HG03520 (cell line): ENCODE data around the gene PRSS56.
"Not testable (repeated sequence)": the region's sequence is repeated elsewhere in the genome, so short reads cannot be mapped to it uniquely, and the experiment has no call there.

Experiments used
- ATAC-seq: cut with Tn5 transposase; IDR thresholded peaks from one replicate; pipeline ENCODE4 v1.9.1; 2021; ENCODE audit warnings: mild to moderate bottlenecking, moderate library complexity; ENCODE audit not compliant: unreplicated experiment

PRSS56 gene

DNA sequence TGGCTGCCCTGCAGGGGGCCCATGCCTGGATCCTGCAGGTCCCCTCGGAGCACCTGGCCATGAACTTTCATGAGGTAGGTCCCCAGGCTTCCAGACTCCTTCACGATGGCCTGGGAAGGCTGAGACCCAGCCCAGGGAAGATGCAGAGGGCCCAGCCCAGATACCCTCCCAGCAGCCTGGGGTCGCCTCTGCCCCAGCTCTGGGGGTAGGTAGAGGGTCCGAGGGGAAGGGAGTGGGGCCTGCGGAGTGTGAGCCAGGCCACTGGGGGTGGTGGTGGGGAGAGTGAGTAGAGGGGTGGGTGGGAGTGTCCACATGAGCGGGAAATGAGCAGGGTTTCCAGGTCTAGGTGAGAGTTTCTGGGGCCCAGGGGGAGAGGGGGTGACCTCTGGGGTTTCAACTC lies 4.6 kb downstream of the PRSS56 start:
- ATAC-seq: no peak

DNA sequence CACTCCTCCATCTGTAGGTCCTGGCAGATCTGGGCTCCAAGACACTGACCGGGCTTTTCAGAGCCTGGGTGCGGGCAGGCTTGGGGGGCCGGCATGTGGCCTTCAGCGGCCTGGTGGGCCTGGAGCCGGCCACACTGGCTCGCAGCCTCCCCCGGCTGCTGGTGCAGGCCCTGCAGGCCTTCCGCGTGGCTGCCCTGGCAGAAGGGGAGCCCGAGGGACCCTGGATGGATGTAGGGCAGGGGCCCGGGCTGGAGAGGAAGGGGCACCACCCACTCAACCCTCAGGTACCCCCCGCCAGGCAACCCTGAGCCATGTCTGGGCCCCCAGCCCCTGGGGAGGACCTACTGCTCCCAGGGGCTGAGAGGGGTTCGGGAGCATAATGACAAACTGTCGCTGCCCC lies 5.0 kb downstream of the PRSS56 start:
- no peak for ATAC-seq

DNA sequence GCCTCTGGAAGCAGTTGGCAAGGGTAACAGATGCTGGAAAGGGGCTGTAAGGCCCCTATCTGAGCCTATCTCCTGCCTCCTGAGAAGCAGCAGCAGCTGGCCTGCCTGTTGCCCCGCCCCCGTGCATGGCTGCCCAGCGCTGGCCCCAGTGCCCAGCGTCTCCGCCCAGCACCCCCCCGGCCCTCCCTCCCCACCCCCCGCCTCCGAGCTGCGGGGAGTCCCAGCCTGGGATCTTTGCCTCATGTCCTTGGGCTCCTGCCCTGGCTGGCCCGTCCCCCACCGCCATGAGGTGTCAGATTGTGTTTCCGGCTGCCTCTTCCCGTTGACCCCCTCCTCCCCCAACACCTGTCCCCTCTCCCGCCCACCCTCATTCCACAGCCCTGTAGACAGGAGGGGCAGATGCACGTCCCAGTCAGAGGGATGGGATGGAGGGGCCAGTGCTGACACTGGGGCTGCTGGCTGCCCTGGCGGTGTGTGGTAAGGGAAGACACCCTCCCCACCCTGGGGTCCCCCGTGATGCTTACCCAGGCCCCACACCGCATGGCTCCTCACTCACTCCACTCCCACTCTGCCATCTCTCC lies 5.7 kb downstream of the PRSS56 start, which contains the start of gene CHRND:
Gene CHRND, plus strand, starts transcription at position 370 of the 581 bp plus-strand sequence. Its CDS starts 56 bp downstream, at position 426.
- ATAC-seq: no peak

DNA sequence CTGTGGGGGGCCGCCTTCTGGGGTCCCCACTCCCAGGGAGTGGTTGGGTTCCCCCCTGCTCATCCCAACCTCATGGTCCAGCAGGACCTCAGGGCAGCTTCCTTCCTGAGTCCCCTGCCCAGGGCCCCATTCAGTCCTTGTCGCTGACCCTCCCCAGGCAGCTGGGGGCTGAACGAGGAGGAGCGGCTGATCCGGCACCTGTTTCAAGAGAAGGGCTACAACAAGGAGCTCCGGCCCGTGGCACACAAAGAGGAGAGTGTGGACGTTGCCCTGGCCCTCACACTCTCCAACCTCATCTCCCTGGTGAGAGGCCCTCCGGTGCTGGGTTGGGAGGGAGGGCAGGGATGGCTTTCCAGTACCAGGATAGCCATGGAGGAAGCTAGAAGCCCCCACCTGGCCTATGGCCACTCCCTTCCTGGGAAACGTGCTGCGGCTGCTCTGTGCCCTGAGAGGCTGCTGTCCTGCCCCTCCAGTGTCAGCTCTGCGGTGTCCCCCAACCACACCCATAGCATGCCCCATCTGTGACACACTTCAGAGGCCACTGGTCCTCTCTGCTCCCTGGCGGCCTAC lies 6.3 kb downstream of the PRSS56 start:
- no peak for ATAC-seq

GRCh38 chr2:232527905-232528470 lies 7.8 kb downstream of the PRSS56 start:
- no peak for ATAC-seq

GRCh38 chr2:232528746-232529460 lies 8.7 kb downstream of the PRSS56 start:
- no peak for ATAC-seq

DNA sequence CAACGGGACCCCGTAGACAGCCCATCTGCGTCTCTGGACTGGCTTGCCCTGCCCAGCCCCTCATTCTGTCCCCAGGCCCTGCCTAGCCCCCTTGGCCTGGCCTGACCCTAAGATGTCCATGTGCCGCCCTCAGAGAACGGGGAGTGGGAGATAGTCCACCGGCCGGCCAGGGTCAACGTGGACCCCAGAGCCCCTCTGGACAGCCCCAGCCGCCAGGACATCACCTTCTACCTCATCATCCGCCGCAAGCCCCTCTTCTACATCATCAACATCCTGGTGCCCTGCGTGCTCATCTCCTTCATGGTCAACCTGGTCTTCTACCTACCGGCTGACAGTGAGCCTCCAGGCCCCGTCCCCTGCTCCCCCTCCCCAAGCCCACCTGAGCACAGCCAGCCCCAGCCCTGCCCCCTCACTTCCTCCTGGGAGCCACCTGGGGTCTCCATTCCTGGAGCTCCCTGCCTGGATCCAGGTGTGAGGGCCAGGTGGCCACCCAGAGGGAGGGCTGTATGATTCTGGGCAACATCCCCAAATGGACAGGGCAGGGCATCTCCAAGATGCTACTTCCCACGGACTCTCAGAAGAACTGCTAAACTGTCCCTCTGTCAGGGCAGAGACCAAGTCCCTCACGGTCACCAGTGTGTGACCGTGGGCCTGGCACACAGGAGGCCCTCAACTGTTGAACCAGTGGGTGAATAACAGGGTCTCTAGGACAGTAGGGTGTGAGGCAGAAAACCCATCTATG lies 9.8 kb downstream of the PRSS56 start:
- ATAC-seq: no peak

GRCh38 chr2:232530626-232531260 lies 10.6 kb downstream of the PRSS56 start:
- ATAC-seq: no peak

DNA sequence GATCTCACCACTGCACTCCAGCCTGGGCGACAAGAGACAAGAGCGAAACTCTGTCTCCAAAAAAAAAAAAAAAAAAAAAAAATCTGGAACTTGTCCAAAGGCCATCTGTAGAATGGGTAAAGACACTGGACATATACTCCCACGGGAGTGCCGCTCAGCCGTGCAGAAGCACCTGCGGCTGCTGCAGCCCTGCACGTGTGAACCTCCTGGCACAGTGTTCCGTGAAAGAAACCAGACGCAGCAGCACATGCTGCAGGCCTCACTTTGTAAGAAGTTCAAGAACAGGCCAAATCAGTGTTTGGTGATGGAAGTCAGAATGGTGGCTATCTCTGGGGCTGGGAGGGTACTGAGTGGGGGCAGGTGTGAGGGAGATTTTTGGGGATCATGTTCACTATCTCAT lies 12.2 kb downstream of the PRSS56 start:
- ATAC-seq: no peak

- ATAC-seq: not testable (repeated sequence)
Observed at GRCh38 chr2:232532821-232533220, 12.6 kb downstream of the PRSS56 start.

GRCh38 chr2:232533944-232534710 lies 13.9 kb downstream of the PRSS56 start:
- no peak for ATAC-seq

- no peak for ATAC-seq
Observed at GRCh38 chr2:232534940-232535651, 14.9 kb downstream of the PRSS56 start.

- ATAC-seq: no peak
Observed at GRCh38 chr2:232535761-232536530, 15.8 kb downstream of the PRSS56 start.

GRCh38 chr2:232537079-232537478 lies 16.9 kb downstream of the PRSS56 start:
- ATAC-seq: no peak

GRCh38 chr2:232537499-232537898 lies 17.3 kb downstream of the PRSS56 start:
- ATAC-seq: no peak

DNA sequence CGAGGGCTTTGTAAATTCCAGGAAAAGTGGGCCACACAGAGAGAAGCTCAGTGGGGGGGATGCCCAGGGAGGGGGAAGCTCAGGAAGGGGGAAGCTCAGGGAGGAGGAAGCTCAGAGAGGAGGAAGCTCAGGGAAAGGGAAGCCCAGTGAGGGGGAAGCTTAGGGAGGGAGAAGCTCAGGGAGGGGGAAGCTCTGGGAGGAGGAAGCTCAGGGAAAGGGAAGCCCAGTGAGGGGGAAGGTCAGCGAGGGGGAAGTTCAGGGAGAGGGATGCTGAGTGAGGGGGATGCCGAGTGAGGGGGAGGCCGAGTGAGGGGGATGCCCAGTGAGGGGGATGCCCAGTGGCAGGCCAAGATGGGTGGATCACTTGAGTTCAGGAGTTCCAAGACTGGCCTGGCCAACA lies 18.5 kb downstream of the PRSS56 start:
- no peak for ATAC-seq

DNA sequence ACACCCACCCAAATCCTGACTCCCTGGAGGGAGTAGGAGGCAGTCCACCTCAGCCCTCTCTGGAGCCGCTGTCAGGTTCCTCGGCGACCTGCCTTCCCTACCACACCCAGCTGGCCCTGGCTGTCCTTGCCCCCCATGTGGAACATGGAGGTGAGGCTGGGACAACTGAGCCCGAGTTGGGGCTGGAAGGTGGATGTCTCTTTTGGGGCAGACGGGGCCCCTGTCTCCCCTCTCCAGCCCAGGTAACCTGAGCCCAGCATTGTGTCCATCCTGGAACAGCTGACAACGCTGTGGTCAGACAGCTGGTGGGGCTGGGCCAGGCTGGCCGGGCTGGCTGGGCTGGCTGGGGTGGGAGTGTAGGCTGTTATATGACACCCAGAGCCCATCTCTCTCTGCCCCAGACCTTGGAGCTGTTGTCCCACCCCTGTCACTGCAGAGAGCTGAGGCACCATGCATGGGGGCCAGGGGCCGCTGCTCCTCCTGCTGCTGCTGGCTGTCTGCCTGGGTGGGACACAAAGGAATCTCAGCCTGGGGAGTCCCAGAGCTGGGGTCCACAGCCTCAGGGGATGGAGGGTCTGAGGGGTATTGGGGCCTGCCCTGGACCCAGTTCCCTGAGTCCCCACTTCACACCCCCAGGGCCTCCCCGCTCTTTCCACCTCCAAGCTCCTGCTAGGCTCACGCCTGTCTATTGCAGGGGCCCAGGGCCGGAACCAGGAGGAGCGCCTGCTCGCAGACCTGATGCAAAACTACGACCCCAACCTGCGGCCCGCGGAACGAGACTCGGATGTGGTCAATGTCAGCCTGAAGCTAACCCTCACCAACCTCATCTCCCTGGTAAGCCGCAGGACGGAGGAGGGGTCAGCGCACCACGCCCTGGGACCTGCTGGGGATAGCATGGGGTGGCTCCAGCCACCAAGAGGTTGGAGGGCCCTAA lies 19.4 kb downstream of the PRSS56 start, which contains the start of gene CHRNG:
Gene CHRNG, plus strand, starts transcription at position 395 of the 934 bp plus-strand sequence. Its CDS starts 56 bp downstream, at position 451.
- ATAC-seq: no peak
